ENCODE data around the gene MAPKAPK5.

MAPKAPK5 gene

GRCh38 chr12:111841750-111842555 is at the start of gene MAPKAPK5:
Gene MAPKAPK5 (plus strand): TSS chr12:111842228. CDS start chr12:111842734, 506 bp downstream.
- Histone ChIP-seq H3K36me3 (peaks cover 0 to 13% (median 10%) of the 10 kb centered on the region in 3 donors), H3K4me3 (peak within 1 kb of the TSS; percentile 83 to 100), H3K4me1 (peaks cover 0 to 47% (median 42%) of the 10 kb centered on the region in 4 donors), H3K27me3 (no peaks in the 10 kb centered on the region), H3K9me3 (no peaks in the 10 kb centered on the region), H3K27ac (peak within 1 kb of the TSS; percentile 85 to 96)
- DNase-seq, result peak; percentile 91 to 95
- intact Hi-C loops (cut with DNase I; ENCODE audit: low total_unique reads), result loop anchor here (5.0 kb wide), 1 partner anchor 170 kb away; the partner anchor contains the start of genes ERP29 and TMEM116
- TF ChIP-seq, protein P1, sequence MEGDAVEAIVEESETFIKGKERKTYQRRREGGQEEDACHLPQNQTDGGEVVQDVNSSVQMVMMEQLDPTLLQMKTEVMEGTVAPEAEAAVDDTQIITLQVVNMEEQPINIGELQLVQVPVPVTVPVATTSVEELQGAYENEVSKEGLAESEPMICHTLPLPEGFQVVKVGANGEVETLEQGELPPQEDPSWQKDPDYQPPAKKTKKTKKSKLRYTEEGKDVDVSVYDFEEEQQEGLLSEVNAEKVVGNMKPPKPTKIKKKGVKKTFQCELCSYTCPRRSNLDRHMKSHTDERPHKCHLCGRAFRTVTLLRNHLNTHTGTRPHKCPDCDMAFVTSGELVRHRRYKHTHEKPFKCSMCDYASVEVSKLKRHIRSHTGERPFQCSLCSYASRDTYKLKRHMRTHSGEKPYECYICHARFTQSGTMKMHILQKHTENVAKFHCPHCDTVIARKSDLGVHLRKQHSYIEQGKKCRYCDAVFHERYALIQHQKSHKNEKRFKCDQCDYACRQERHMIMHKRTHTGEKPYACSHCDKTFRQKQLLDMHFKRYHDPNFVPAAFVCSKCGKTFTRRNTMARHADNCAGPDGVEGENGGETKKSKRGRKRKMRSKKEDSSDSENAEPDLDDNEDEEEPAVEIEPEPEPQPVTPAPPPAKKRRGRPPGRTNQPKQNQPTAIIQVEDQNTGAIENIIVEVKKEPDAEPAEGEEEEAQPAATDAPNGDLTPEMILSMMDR (IDR thresholded peaks at IDR 0.05), result no peak

DNA sequence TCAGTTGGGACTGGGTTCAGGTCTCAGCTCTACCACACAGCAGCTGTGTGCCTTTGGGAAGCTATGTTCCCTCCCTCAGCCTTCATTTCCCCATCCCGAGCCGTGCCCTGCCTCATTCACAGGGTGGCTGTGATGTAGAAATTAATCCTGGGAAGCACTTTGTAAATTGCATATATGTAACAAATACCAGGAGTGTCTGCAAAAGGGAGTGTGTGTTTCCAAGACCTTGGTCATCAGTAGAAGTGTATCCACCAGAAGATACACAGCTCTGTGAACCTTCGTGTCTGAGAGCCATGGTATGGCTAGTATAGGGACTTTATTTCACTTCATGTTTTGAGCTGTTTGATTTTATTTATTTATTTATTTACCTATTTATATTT is 49.2 kb upstream of the MAPKAPK5 start:
- TF ChIP-seq, protein P1 (IDR thresholded peaks at IDR 0.05), result no peak
- intact Hi-C loops (cut with DNase I; ENCODE audit: low total_unique reads), result no loop called here
- peaks cover 89 to 100% (median 96%) of the 10 kb centered on the region in 3 donors for H3K36me3 ChIP-seq

DNA sequence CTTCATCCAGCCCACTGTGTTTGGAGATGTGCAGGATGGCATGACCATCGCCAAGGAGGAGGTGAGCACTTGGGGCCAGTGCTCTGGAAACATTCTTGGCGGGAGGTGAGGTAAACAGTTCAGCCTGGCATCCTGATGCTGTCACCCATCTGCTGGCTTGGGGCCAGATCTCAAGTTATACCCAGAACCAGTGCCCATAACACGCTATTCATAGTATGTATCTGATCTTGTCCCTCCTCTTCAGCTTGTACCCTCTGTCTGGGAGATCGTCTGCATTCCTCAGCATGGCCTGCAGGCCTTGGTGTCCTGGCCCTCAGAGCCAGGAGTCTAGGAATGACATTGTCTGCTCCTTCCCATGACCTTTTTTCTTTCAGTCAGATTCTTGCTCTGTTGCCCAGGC is 43.8 kb upstream of the MAPKAPK5 start:
- no peaks in the 10 kb centered on the region for H3K4me1 ChIP-seq
- H3K36me3 ChIP-seq, result peaks cover 88 to 97% (median 96%) of the 10 kb centered on the region in 3 donors
- no peak for DNase-seq
- TF ChIP-seq, protein P1 (IDR thresholded peaks at IDR 0.05), result no peak
- no peak overlapping the region for H3K4me3 ChIP-seq
- H3K27me3 ChIP-seq, result no peaks in the 10 kb centered on the region
- H3K27ac ChIP-seq, result no peak overlapping the region
- intact Hi-C loops (cut with DNase I; ENCODE audit: low total_unique reads), result no loop called here
- H3K9me3 ChIP-seq, result no peaks in the 10 kb centered on the region

More for the DNA sequence above, 49.2 kb upstream of the MAPKAPK5 start:
- DNase-seq, result no peak
- H3K27ac ChIP-seq, result no peak overlapping the region
- no peaks in the 10 kb centered on the region for H3K27me3 ChIP-seq
- H3K9me3 ChIP-seq, result no peaks in the 10 kb centered on the region
- H3K4me1 ChIP-seq, result no peaks in the 10 kb centered on the region
- H3K4me3 ChIP-seq, result no peak overlapping the region

GRCh38 chr12:111799758-111800157 is 42.3 kb upstream of the MAPKAPK5 start:
- DNase-seq, result no peak
- intact Hi-C loops (cut with DNase I; ENCODE audit: low total_unique reads), result no loop called here
- peaks cover 90 to 97% (median 96%) of the 10 kb centered on the region in 3 donors for H3K36me3 ChIP-seq

GRCh38 chr12:111803038-111803626 is 38.9 kb upstream of the MAPKAPK5 start:
- Histone ChIP-seq H3K27ac (no peak overlapping the region), H3K4me1 (no peaks in the 10 kb centered on the region), H3K36me3 (peaks cover 83 to 97% (median 92%) of the 10 kb centered on the region in 3 donors), H3K4me3 (no peak overlapping the region), H3K27me3 (no peaks in the 10 kb centered on the region), H3K9me3 (no peaks in the 10 kb centered on the region)
- TF ChIP-seq, protein P1 (IDR thresholded peaks at IDR 0.05), result no peak
- DNase-seq, result no peak
- intact Hi-C loops (cut with DNase I; ENCODE audit: low total_unique reads), result no loop called here

More at GRCh38 chr12:111799758-111800157, 42.3 kb upstream of the MAPKAPK5 start:
- no peak overlapping the region for H3K4me3 ChIP-seq
- no peak overlapping the region for H3K27ac ChIP-seq
- H3K4me1 ChIP-seq, result no peaks in the 10 kb centered on the region
- no peaks in the 10 kb centered on the region for H3K27me3 ChIP-seq
- no peaks in the 10 kb centered on the region for H3K9me3 ChIP-seq
- TF ChIP-seq, protein P1 (IDR thresholded peaks at IDR 0.05), result no peak

All from tibial artery (tissue), 4 donors.